Panc1 (cell line): Measurements from ENCODE around the gene CDK5RAP2. TPM values are rescaled to one million over a fixed set of nuclear protein-coding genes. Genes with fewer than 3 reads are reported as not detected.

Experiments
- ATAC-seq: fragments of 200-7000 bp; cut with Tn5 transposase; 2 replicates; pipeline ENCODE4 v1.9.1; 2020; ENCODE audit warnings: mild to moderate bottlenecking, moderate library complexity
- BruUV-seq: library from RNA; stranded (reverse); fragments of 400-500 nt; replicated peaks from 2 replicates; lab custom pipeline; 2021; lab: Mats Ljungman, UMichigan
- CTCF ChIA-PET: fragments of 300-600 bp; sonication (Branson Sonifier 250); formaldehyde crosslinking; loops from one replicate; lab custom pipeline; 2022; ENCODE audit warnings: antibody characterized with exemption; lab: Charles Lee
- POLR2A ChIA-PET: fragments of 300-600 bp; sonication (Branson Sonifier 250); formaldehyde crosslinking; loops from one replicate; lab custom pipeline; 2022; ENCODE audit warnings: antibody characterized with exemption; lab: Charles Lee
- DNase-seq: peaks from one replicate; pipeline ENCODE4 v3.0.0-alpha.2; 2010; ENCODE audit warnings: low read depth, low spot score
- H3K27ac ChIP-seq: 2 replicates; pipeline ENCODE4 v1.5.1; 2011; ENCODE audit warnings: mild to moderate bottlenecking, low read length, inconsistent platforms
- H3K27me3 ChIP-seq: fragments of 200-500 bp; sonication (Bioruptor generic); 2 replicates; pipeline ENCODE4 v1.6.0; 2014; ENCODE audit warnings: low read length, inconsistent platforms; ENCODE audit not compliant: control insufficient read depth, insufficient read depth
- H3K36me3 ChIP-seq: fragments of 200-500 bp; sonication (Bioruptor generic); 2 replicates; pipeline ENCODE4 v1.5.1; 2014; ENCODE audit warnings: inconsistent platforms, mild to moderate bottlenecking, low read length, moderate library complexity; ENCODE audit not compliant: control insufficient read depth, insufficient read depth
- H3K4me1 ChIP-seq: 2 replicates; pipeline ENCODE4 v1.5.1; 2011; ENCODE audit warnings: inconsistent platforms, mild to moderate bottlenecking, low read length, moderate library complexity; ENCODE audit not compliant: control insufficient read depth, insufficient read depth
- H3K4me3 ChIP-seq, 2 experiments: 2 replicates each; pipeline ENCODE4 v1.5.1; 2011 to 2012; ENCODE audit warnings: low read depth in 2 of 2, low read length in 2 of 2, mild to moderate bottlenecking in 2 of 2, inconsistent platforms in 1 of 2, moderate library complexity in 1 of 2
- H3K9me3 ChIP-seq: fragments of 200-500 bp; sonication (Bioruptor generic); 2 replicates; pipeline ENCODE4 v1.5.1; 2014; ENCODE audit warnings: low read depth, mild to moderate bottlenecking, inconsistent platforms, low read length, moderate library complexity; ENCODE audit not compliant: control insufficient read depth, insufficient read depth
- CTCF ChIP-seq: fragments of 450-650 bp; IDR thresholded peaks from 2 replicates; pipeline ENCODE4 v1.5.1; 2017; ENCODE audit warnings: mild to moderate bottlenecking
- POLR2AphosphoS5 ChIP-seq: IDR thresholded peaks from 2 replicates; pipeline ENCODE4 v1.6.1; 2012; ENCODE audit warnings: mild to moderate bottlenecking, low read depth, low read length, moderate library complexity
- REST ChIP-seq, 2 experiments: IDR thresholded peaks; 2 replicates each; pipeline ENCODE4 v1.6.1; 2011 to 2012; ENCODE audit warnings: low read depth in 2 of 2, control low read depth in 1 of 2, low read length in 1 of 2, mild to moderate bottlenecking in 1 of 2, moderate library complexity in 1 of 2; ENCODE audit not compliant: insufficient read depth in 1 of 2
- SIN3A ChIP-seq: IDR thresholded peaks from 2 replicates; pipeline ENCODE4 v1.6.1; 2012; ENCODE audit warnings: low read depth, mild to moderate bottlenecking, low read length, moderate library complexity, borderline replicate concordance; ENCODE audit not compliant: insufficient read depth
- TCF7L2 ChIP-seq: IDR thresholded peaks from 2 replicates; pipeline ENCODE4 v1.6.1; 2011; ENCODE audit warnings: mild to moderate bottlenecking, low read depth, low read length, inconsistent platforms
- in situ Hi-C: cut with HindIII; loops from 2 replicates; pipeline ENCODE4 v1.10.0; 2016; ENCODE audit warnings: low sequenced_read_pairs, low pct_unique_long_range_greater_than_20kb
- intact Hi-C: fragments of 100-400 bp; cut with micrococcal nuclease; formaldehyde crosslinking; loops from one replicate; pipeline ENCODE4 v1.10.0; 2022; ENCODE audit not compliant: unreplicated experiment
- total RNA-seq: library from RNA; stranded (reverse); gene quantifications from one replicate; pipeline ENCODE4 v1.2.1, GENCODE V29; 2021; ENCODE audit not compliant: unreplicated experiment

CDK5RAP2 gene
- total RNA-seq, 1 experiment from 2014 or later = 47.7 TPM

- Histone ChIP-seq H3K27ac (no peak overlapping the region), H3K4me1 (no peaks in the 10 kb centered on the region), H3K27me3 (no peaks in the 10 kb centered on the region), H3K4me3 (no peak overlapping the region), H3K36me3 (no peaks in the 10 kb centered on the region), H3K9me3 (no peaks in the 10 kb centered on the region)
- ChIA-PET POLR2A (no interaction called here), CTCF (no interaction called here)
- ATAC-seq (no peak), DNase-seq (no peak)
- no TSS peak for BruUV-seq
- no peak for TF ChIP-seq REST (IDR thresholded peaks at IDR 0.05; ENCODE audit: insufficient read depth in 1 of 2, low read depth in 2 of 2, low read length in 1 of 2)
- no peak for TF ChIP-seq TCF7L2
- no peak for TF ChIP-seq CTCF
- no peak for TF ChIP-seq POLR2AphosphoS5
- TF ChIP-seq SIN3A = no peak
- intact Hi-C loops = no loop called here
- in situ Hi-C loops = no loop called here
Measured at GRCh38 chr9:120358877-120359276, 221.1 kb downstream of the CDK5RAP2 start.

- TF ChIP-seq CTCF = no peak
- no peak for TF ChIP-seq REST (IDR thresholded peaks at IDR 0.05; ENCODE audit: insufficient read depth in 1 of 2, low read depth in 2 of 2, low read length in 1 of 2)
- TF ChIP-seq TCF7L2 = 0 out of 2 replicates have a peak, but pooled peaks have one; percentile 43
- no peak for TF ChIP-seq POLR2AphosphoS5
- TF ChIP-seq SIN3A = no peak
- POLR2A ChIA-PET = no interaction called here
- in situ Hi-C loops = no loop called here
- Histone ChIP-seq H3K27me3 (no peaks in the 10 kb centered on the region), H3K27ac (no peak overlapping the region), H3K36me3 (no peaks in the 10 kb centered on the region), H3K4me3 (no peak overlapping the region), H3K9me3 (no peaks in the 10 kb centered on the region), H3K4me1 (no peaks in the 10 kb centered on the region)
- no TSS peak for BruUV-seq
- CTCF ChIA-PET = no interaction called here
- no peak for ATAC-seq
- intact Hi-C loops = no loop called here
- DNase-seq = no peak
Measured at GRCh38 chr9:120353506-120353905, 226.5 kb downstream of the CDK5RAP2 start.
